CMK (cell line): ENCODE results near the gene IGSF8.
A peak's percentile ranks its signal among the peaks of the same experiment; 100 is the strongest.

Experiments used
- DNase-seq: peaks from one replicate; pipeline ENCODE4 v3.0.0-alpha.2; 2010; ENCODE audit warnings: low read depth

Gene IGSF8

GRCh38 chr1:160105155-160105554 lies 6.7 kb upstream of the IGSF8 start:
- DNase-seq: no peak

- no peak for DNase-seq
Measured at GRCh38 chr1:160104486-160104885, 6.1 kb upstream of the IGSF8 start.

- DNase-seq: no peak
Measured at GRCh38 chr1:160103658-160104408, 5.4 kb upstream of the IGSF8 start.

- no peak for DNase-seq
Measured at GRCh38 chr1:160101717-160102522, 3.5 kb upstream of the IGSF8 start.

- peak; percentile 64 for DNase-seq
Measured at GRCh38 chr1:160101037-160101716, 2.8 kb upstream of the IGSF8 start.

- no peak for DNase-seq
Measured at GRCh38 chr1:160099716-160100375, 1.4 kb upstream of the IGSF8 start.

GRCh38 chr1:160098852-160099561 lies 588 bp upstream of the IGSF8 start:
- peak; percentile 77 for DNase-seq

GRCh38 chr1:160097151-160097910 lies 1.1 kb downstream of the IGSF8 start:
- DNase-seq: no peak

GRCh38 chr1:160096274-160097116 lies 1.9 kb downstream of the IGSF8 start:
- DNase-seq: no peak

- no peak for DNase-seq
Measured at GRCh38 chr1:160095382-160096105, 2.9 kb downstream of the IGSF8 start.

- no peak for DNase-seq
Measured at GRCh38 chr1:160094806-160095205, 3.6 kb downstream of the IGSF8 start.

GRCh38 chr1:160094291-160094625 lies 4.2 kb downstream of the IGSF8 start:
- DNase-seq: no peak

- DNase-seq: no peak
Measured at GRCh38 chr1:160093624-160094290, 4.7 kb downstream of the IGSF8 start.

GRCh38 chr1:160093069-160093395 lies 5.4 kb downstream of the IGSF8 start:
- no peak for DNase-seq

- no peak for DNase-seq
Measured at GRCh38 chr1:160092366-160093068, 5.9 kb downstream of the IGSF8 start.

- DNase-seq: no peak
Measured at GRCh38 chr1:160091666-160092223, 6.7 kb downstream of the IGSF8 start.

GRCh38 chr1:160090760-160091159 lies 7.7 kb downstream of the IGSF8 start:
- DNase-seq: no peak

GRCh38 chr1:160089883-160090282 lies 8.5 kb downstream of the IGSF8 start:
- DNase-seq: no peak
